B cell (primary cell): ENCODE data around the gene NTN1. TPM values are rescaled to one million over a fixed set of nuclear protein-coding genes. Genes with fewer than 3 reads are reported as not detected.

Experiments
- ATAC-seq: fragments of 200-7000 bp; cut with Tn5 transposase; one replicate; pipeline ENCODE4 v1.10.0; 2021; ENCODE audit warnings: low read depth, mild to moderate bottlenecking, moderate number of reproducible peaks, moderate library complexity
- CTCF ChIA-PET: fragments of 350-600 bp; sonication (Branson Sonifier 250); formaldehyde crosslinking; loops from one replicate; lab custom pipeline; 2021; ENCODE audit warnings: antibody characterized with exemption, inconsistent platforms; lab: Charles Lee
- POLR2A ChIA-PET: fragments of 350-600 bp; sonication (Branson Sonifier 250); formaldehyde crosslinking; loops from one replicate; lab custom pipeline; 2021; ENCODE audit warnings: antibody characterized with exemption; lab: Charles Lee
- DNase-seq: peaks from one replicate; pipeline ENCODE4 v3.0.0; 2013
- H2AFZ ChIP-seq: 2 replicates; pipeline ENCODE4 v1.6.1; 2012; ENCODE audit warnings: mild to moderate bottlenecking, low read depth, low read length; ENCODE audit not compliant: insufficient read depth, poor library complexity, severe bottlenecking
- H3K27ac ChIP-seq, 2 donors: 1 replicate in 1 of 2; 2 replicates in 1 of 2; pipeline ENCODE4 v1.5.1; 2012 to 2013; ENCODE audit warnings: low read length in 2 of 2, mild to moderate bottlenecking in 2 of 2, moderate library complexity in 1 of 2
- H3K27me3 ChIP-seq, 4 experiments: fragments of 200-600 bp in 1 of 4; sonication (generic) in 1 of 4; replicated peaks in 1 of 4; 1 replicate in 2 of 4; 2 replicates in 2 of 4; pipeline versions ENCODE4 v1.6.1 to v1.7.0; 2013 to 2016; ENCODE audit warnings: low read length in 3 of 4, mild to moderate bottlenecking in 2 of 4, mixed read lengths in 1 of 4, moderate library complexity in 1 of 4; ENCODE audit not compliant: insufficient read depth in 4 of 4, control insufficient read depth in 3 of 4; ENCODE audit errors: control extremely low read depth in 1 of 4
- H3K36me3 ChIP-seq, 2 experiments: replicated peaks in 1 of 2; 1 replicate in 1 of 2; 2 replicates in 1 of 2; pipeline versions ENCODE4 v1.6.1 to v1.7.1; 2013; ENCODE audit warnings: low read length in 1 of 2; ENCODE audit not compliant: insufficient read depth in 2 of 2, control insufficient read depth in 1 of 2; ENCODE audit errors: control extremely low read depth in 1 of 2, extremely low read depth in 1 of 2
- H3K4me1 ChIP-seq, 2 donors: fragments of 200-600 bp in 1 of 2; sonication (generic) in 1 of 2; 1 replicate in 1 of 2; 2 replicates in 1 of 2; pipeline versions ENCODE4 v1.5.1 to v1.6.1; 2013 to 2017; ENCODE audit warnings: low read length in 2 of 2; ENCODE audit not compliant: control insufficient read depth in 2 of 2, insufficient read depth in 2 of 2
- H3K4me2 ChIP-seq: replicated peaks from 2 replicates; pipeline ENCODE3; 2012; ENCODE audit warnings: mild to moderate bottlenecking, low read depth, low read length; ENCODE audit not compliant: poor library complexity, severe bottlenecking
- H3K4me3 ChIP-seq, 5 experiments: fragments of 200-600 bp in 1 of 5; sonication (generic) in 1 of 5; 1 replicate in 3 of 5; 2 replicates in 2 of 5; pipeline versions ENCODE4 v1.5.1 to v1.7.0; 2011 to 2016; ENCODE audit warnings: low read length in 4 of 5, mild to moderate bottlenecking in 4 of 5, low read depth in 2 of 5, control low read depth in 1 of 5, moderate library complexity in 1 of 5; ENCODE audit not compliant: insufficient read depth in 1 of 5; ENCODE audit errors: control extremely low read depth in 1 of 5, extremely low read depth in 1 of 5
- H3K79me2 ChIP-seq: fragments of 200-600 bp; sonication (generic); one replicate; pipeline ENCODE4 v1.6.0; 2016; ENCODE audit warnings: low read length; ENCODE audit not compliant: control insufficient read depth, insufficient read depth
- H3K9ac ChIP-seq: fragments of 200-600 bp; sonication (generic); 2 replicates; pipeline ENCODE4 v1.6.1; 2017; ENCODE audit warnings: mild to moderate bottlenecking, low read length, moderate library complexity
- H3K9me3 ChIP-seq, 3 donors: one replicate each; pipeline versions ENCODE4 v1.6.1 to v1.7.1; 2013; ENCODE audit warnings: low read length in 2 of 3; ENCODE audit not compliant: control insufficient read depth in 2 of 3, insufficient read depth in 1 of 3; ENCODE audit errors: control extremely low read depth in 1 of 3
- H4K20me1 ChIP-seq: 2 replicates; pipeline ENCODE4 v1.6.0; 2012; ENCODE audit warnings: mild to moderate bottlenecking, low read length; ENCODE audit not compliant: insufficient read depth, control insufficient read depth, poor library complexity, severe bottlenecking
- H3K27ac Mint-ChIP-seq: one replicate; pipeline ENCODE4 v1.8.0; 2021; ENCODE audit warnings: mixed read lengths
- H3K27me3 Mint-ChIP-seq: one replicate; pipeline ENCODE4 v1.8.0; 2021; ENCODE audit warnings: mixed read lengths
- H3K4me1 Mint-ChIP-seq: one replicate; pipeline ENCODE4 v1.8.0; 2021; ENCODE audit warnings: mixed read lengths
- H3K4me3 Mint-ChIP-seq: one replicate; pipeline ENCODE4 v1.8.0; 2021; ENCODE audit warnings: mixed read lengths
- H3K9me3 Mint-ChIP-seq: one replicate; pipeline ENCODE4 v1.8.0; 2022; ENCODE audit warnings: mixed read lengths; ENCODE audit not compliant: insufficient read depth
- CTCF ChIP-seq: fragments of 200-600 bp; IDR thresholded peaks from one replicate; pipeline ENCODE4 v1.8.0; 2022; ENCODE audit warnings: antibody characterized with exemption, mild to moderate bottlenecking
- EZH2 ChIP-seq: IDR thresholded peaks from 2 replicates; pipeline ENCODE4 v1.6.1; 2012; ENCODE audit warnings: borderline replicate concordance, low read depth, mild to moderate bottlenecking, moderate library complexity, low read length; ENCODE audit not compliant: insufficient read depth, poor library complexity, severe bottlenecking
- WGBS: methylation state at CpG from one replicate; pipeline ENCODE4 v1.1.5; 2013; ENCODE audit warnings: missing lambda C conversion rate; ENCODE audit not compliant: insufficient coverage; 5-methylcytosine and 5-hydroxymethylcytosine counted together
- intact Hi-C: fragments of 100-400 bp; cut with micrococcal nuclease; formaldehyde crosslinking; loops from one replicate; pipeline ENCODE4 v1.10.0; 2022
- polyA plus RNA-seq: library from polyadenylated mRNA; depleted of rRNA; stranded (reverse); fragments of >200 nt; gene quantifications from 2 replicates; pipeline ENCODE4 v1.2.3, GENCODE V29; 2012
- total RNA-seq, 2 donors: library from RNA; stranded (reverse); fragments of 120-200 nt in 1 of 2; gene quantifications; 1 replicate in 1 of 2; 2 replicates in 1 of 2; pipeline versions ENCODE4 v1.2.3 to v1.2.4, GENCODE V29; 2013 to 2022

Gene NTN1
- total and polyA plus RNA-seq, 2 donors (not counting 1 experiment from before 2014, with no cell fraction given), result 0.10 to 0.25 TPM

- no peaks in the 10 kb centered on the region for H3K4me1 Mint-ChIP-seq
- Histone ChIP-seq H3K79me2 (no peaks in the 10 kb centered on the region), H3K27ac (no peak overlapping the region), H3K4me2 (no peak overlapping the region), H3K4me3 (no peak overlapping the region), H4K20me1 (no peaks in the 10 kb centered on the region), H3K9me3 (peaks cover 0 to 15% (median 0%) of the 10 kb centered on the region in 3 donors), H3K4me1 (no peaks in the 10 kb centered on the region), H3K9ac (no peak overlapping the region), H2AFZ (no peak overlapping the region), H3K27me3 (no peaks in the 10 kb centered on the region), H3K36me3 (no peaks in the 10 kb centered on the region)
- no peak for TF ChIP-seq CTCF
- no peak for TF ChIP-seq EZH2
- no peak overlapping the region for H3K4me3 Mint-ChIP-seq
- no peak for DNase-seq
- H3K27me3 Mint-ChIP-seq, result peaks cover 2% of the 10 kb centered on the region
- POLR2A ChIA-PET, result no interaction called here
- H3K9me3 Mint-ChIP-seq, result no peaks in the 10 kb centered on the region
- no peak overlapping the region for H3K27ac Mint-ChIP-seq
- intact Hi-C loops, result no loop called here
- ATAC-seq, result no peak
- CTCF ChIA-PET, result no interaction called here
- 88% methylated on average over 7 of the region's 9 CpGs for WGBS
These were observed 157.0 kb downstream of the NTN1 start for GRCh38 chr17:9178319-9178718.

DNA sequence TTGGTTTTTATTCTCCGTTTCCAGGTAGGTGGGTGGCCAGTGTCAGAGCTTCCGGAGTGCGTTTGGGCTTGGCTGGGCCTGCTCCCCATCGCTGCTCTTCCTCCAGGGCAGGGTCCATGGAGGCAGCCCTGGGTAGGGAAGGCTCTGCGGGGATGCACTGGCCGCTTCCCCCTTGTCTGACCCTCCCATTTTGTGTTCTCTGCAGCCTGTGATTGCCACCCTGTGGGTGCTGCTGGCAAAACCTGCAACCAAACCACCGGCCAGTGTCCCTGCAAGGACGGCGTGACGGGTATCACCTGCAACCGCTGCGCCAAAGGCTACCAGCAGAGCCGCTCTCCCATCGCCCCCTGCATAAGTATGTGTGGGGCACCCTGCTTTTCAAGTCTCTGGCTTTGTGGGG is 158.3 kb downstream of the NTN1 start:
- Histone ChIP-seq H3K4me2 (no peak overlapping the region), H3K27ac (no peak overlapping the region), H4K20me1 (no peaks in the 10 kb centered on the region), H2AFZ (no peak overlapping the region), H3K4me1 (no peaks in the 10 kb centered on the region), H3K27me3 (no peaks in the 10 kb centered on the region), H3K9ac (no peak overlapping the region), H3K79me2 (no peaks in the 10 kb centered on the region), H3K4me3 (no peak overlapping the region), H3K9me3 (peaks cover 0 to 5% (median 0%) of the 10 kb centered on the region in 3 donors), H3K36me3 (no peaks in the 10 kb centered on the region)
- TF ChIP-seq EZH2, result no peak
- TF ChIP-seq CTCF, result no peak
- DNase-seq, result no peak
- no peak overlapping the region for H3K27ac Mint-ChIP-seq
- no peak for ATAC-seq
- H3K4me3 Mint-ChIP-seq, result no peak overlapping the region
- ChIA-PET POLR2A (no interaction called here), CTCF (no interaction called here)
- no peaks in the 10 kb centered on the region for H3K9me3 Mint-ChIP-seq
- H3K27me3 Mint-ChIP-seq, result peaks cover 11% of the 10 kb centered on the region
- no peaks in the 10 kb centered on the region for H3K4me1 Mint-ChIP-seq
- intact Hi-C loops, result no loop called here
- WGBS, result 92% methylated on average over 14 of the region's 14 CpGs
